SH-SY5Y (cell line): ENCODE measurements around the gene CAMP.

ENCODE experiments used
- GATA2 ChIP-seq: IDR thresholded peaks from 2 replicates; pipeline ENCODE4 v1.6.1; 2011; ENCODE audit warnings: mild to moderate bottlenecking, low read depth, low read length
- GATA3 ChIP-seq: IDR thresholded peaks from 2 replicates; pipeline ENCODE4 v1.6.1; 2011; ENCODE audit warnings: low read depth, mild to moderate bottlenecking, low read length, moderate library complexity

DNA sequence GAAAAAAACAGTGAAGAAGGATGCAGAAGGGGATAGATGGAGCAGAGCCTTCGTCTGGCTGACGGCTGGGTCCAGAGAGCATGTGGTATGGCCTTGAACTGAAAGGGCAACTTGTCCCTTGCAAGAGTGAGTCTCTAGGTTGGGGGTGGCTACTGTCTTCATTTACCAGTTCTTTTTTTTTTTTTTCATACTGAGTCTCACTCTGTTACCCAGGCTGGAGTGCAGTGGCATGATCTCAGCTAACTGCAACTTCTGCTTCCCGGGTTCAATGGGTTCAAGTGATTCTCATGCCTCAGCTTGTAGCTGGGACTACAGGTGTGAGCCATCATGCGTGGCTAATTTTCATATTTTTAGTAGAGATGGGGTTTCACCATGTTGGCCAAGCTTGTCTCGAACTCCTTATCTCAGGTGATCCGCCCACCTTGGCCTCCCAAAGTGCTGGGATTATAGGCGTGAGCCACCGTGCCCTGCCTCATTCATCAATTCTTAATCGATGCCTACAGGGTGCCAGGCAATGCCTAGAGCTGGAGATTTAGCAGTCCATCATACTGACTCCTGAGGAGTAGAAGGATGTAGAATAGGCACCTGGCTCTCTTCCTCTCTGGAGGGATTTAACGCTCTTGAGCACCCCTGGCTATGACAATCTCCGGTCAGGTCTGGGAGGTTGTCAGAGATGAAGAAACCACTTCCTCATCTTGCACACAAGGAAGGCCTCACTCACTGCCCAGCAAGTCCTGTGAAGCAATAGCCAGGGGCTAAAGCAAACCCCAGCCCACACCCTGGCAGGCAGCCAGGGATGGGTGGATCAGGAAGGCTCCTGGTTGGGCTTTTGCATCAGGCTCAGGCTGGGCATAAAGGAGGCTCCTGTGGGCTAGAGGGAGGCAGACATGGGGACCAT is at the start of gene CAMP:
- TF ChIP-seq GATA3, result no peak
- no peak for TF ChIP-seq GATA2
